ENCODE data around the gene EFEMP2. TPM values are rescaled to one million over a fixed set of nuclear protein-coding genes. Genes with fewer than 3 reads are reported as not detected.

EFEMP2 gene
- total RNA-seq, 1 experiment from 2014 or later = 26.2 TPM

DNA sequence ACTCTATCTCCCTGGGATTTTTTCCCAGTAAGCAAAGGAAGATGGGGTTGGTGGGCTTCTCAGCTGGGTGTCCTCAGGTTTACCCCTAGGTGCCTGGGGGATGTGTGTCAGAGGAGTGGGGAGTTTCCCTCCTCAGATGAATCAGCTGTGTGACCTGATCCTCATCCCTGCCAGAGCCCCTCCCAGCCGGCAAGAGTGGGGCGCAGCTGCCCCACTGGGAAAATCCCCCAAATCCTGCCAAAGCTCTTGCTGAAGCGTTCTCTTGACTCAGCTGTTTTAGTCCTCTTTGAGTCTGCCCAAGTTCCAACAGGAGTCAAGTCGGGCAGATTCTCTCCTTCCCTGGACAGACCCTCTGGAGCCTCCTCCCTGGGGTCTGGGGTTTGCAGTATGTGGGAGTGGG, 40.2 kb upstream of the EFEMP2 start:
- no peak overlapping the region for H2BK20ac ChIP-seq (ENCODE audit: low read depth, low read length, poor library complexity, severe bottlenecking)
- no peak overlapping the region for H4K91ac ChIP-seq (ENCODE audit: insufficient read length, low read depth, low read length)
- H3K27me3 Mint-ChIP-seq (ENCODE audit: low read depth) = peaks cover 37% of the 10 kb centered on the region
- H3K36me3 Mint-ChIP-seq (ENCODE audit: insufficient read depth in 1 of 3, low read depth in 3 of 3) = peaks cover 0 to 7% (median 5%) of the 10 kb centered on the region in 3 experiments; a peak in 3 of 7 replicates
- no peaks in the 10 kb centered on the region for H3K79me1 ChIP-seq (ENCODE audit: insufficient read depth, low read depth, low read length, poor library complexity, severe bottlenecking)
- H3K9me3 ChIP-seq (ENCODE audit: control insufficient read depth, low read depth, low read length) = no peaks in the 10 kb centered on the region
- no peak overlapping the region for H4K5ac ChIP-seq (ENCODE audit: insufficient read length, low read depth, low read length)
- H3K4ac ChIP-seq (ENCODE audit: low read depth, low read length) = no peak overlapping the region
- no peak overlapping the region for H3K18ac ChIP-seq (ENCODE audit: insufficient read length, low read depth, low read length)
- H3K23ac ChIP-seq (ENCODE audit: insufficient read length, low read depth, low read length) = no peak overlapping the region
- no peak overlapping the region for H2BK12ac ChIP-seq (ENCODE audit: insufficient read length, low read depth, low read length)
- H3K27ac ChIP-seq (ENCODE audit: insufficient read length, low read depth, low read length) = no peak overlapping the region
- no peak overlapping the region for H2BK15ac ChIP-seq (ENCODE audit: low read depth, low read length)
- no peak overlapping the region for H2BK5ac ChIP-seq (ENCODE audit: insufficient read length, low read length)
- H3K56ac ChIP-seq (ENCODE audit: insufficient read length, low read depth, low read length) = no peak overlapping the region
- no peak overlapping the region for H3K9ac ChIP-seq (ENCODE audit: extremely low read depth, insufficient read length, low read length)
- no peak overlapping the region for H2BK120ac ChIP-seq (ENCODE audit: low read depth, low read length, poor library complexity, severe bottlenecking)
- H4K8ac ChIP-seq (replicated peaks; ENCODE audit: insufficient read length, low read depth, low read length) = no peak overlapping the region
- no peaks in the 10 kb centered on the region for H3K27me3 ChIP-seq (ENCODE audit: insufficient read depth, low read length)
- H3K14ac ChIP-seq (ENCODE audit: insufficient read depth, low read length) = no peak overlapping the region
- no CpG with 5 or more reads among the region's 4 CpGs for WGBS (ENCODE audit: extremely low coverage, insufficient read length, low lambda C conversion rate)
- no peak overlapping the region for H2AK5ac ChIP-seq (ENCODE audit: insufficient read length, low read length)
- H3K4me1 ChIP-seq (ENCODE audit: insufficient read depth, low read length) = no peaks in the 10 kb centered on the region; the same call in 1 of the 2 replicates
- H3K4me2 ChIP-seq (ENCODE audit: insufficient read depth, insufficient read length, low read length) = no peak overlapping the region
- no peak overlapping the region for H3K4me3 Mint-ChIP-seq
- H3K9me3 Mint-ChIP-seq = no peaks in the 10 kb centered on the region; a peak in 1 of 5 replicates
- H3K79me2 ChIP-seq (ENCODE audit: insufficient read depth, low read length) = no peaks in the 10 kb centered on the region
- no peak overlapping the region for H3T11ph ChIP-seq (ENCODE audit: low read length)
- no peak for DNase-seq
- TF ChIP-seq, protein P1, sequence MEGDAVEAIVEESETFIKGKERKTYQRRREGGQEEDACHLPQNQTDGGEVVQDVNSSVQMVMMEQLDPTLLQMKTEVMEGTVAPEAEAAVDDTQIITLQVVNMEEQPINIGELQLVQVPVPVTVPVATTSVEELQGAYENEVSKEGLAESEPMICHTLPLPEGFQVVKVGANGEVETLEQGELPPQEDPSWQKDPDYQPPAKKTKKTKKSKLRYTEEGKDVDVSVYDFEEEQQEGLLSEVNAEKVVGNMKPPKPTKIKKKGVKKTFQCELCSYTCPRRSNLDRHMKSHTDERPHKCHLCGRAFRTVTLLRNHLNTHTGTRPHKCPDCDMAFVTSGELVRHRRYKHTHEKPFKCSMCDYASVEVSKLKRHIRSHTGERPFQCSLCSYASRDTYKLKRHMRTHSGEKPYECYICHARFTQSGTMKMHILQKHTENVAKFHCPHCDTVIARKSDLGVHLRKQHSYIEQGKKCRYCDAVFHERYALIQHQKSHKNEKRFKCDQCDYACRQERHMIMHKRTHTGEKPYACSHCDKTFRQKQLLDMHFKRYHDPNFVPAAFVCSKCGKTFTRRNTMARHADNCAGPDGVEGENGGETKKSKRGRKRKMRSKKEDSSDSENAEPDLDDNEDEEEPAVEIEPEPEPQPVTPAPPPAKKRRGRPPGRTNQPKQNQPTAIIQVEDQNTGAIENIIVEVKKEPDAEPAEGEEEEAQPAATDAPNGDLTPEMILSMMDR (conservative IDR thresholded peaks at IDR 0.05) = no peak
- no peaks in the 10 kb centered on the region for H4K20me1 ChIP-seq (ENCODE audit: control insufficient read depth, insufficient read depth, insufficient read length)
- H3K27ac Mint-ChIP-seq = no peak overlapping the region
- no peaks in the 10 kb centered on the region for H3K23me2 ChIP-seq (ENCODE audit: insufficient read length, low read depth, low read length, poor library complexity, severe bottlenecking)
- peaks cover 18 to 21% of the 10 kb centered on the region in 2 experiments for H3K4me1 Mint-ChIP-seq
- H2AFZ ChIP-seq (ENCODE audit: low read length) = no peak overlapping the region

Measured in H9 (cell line).